Measurements from ENCODE around the gene COX6A2.

DNA sequence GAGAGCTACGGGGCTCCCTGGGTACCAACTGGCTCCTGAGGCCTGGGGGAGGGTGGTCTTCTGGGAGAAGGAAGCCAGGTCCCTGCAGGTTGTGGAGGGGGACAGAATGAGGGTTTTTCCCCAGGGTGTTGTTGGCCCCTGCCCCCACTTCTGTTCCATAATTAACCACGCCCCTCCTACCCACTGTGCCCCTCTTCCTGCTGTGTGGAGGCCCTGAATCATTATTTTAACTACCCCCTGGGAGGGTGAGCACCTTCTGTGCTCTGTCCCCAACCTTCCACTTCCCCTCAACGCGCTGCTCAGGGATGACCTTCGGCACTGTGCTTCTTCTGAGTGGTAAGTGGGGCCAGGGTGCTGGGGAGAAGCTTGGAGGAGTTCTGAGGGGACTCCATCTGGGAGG lies 35.1 kb downstream of the COX6A2 start, which contains the start of gene ITGAD:
- TF ChIP-seq, protein P1, sequence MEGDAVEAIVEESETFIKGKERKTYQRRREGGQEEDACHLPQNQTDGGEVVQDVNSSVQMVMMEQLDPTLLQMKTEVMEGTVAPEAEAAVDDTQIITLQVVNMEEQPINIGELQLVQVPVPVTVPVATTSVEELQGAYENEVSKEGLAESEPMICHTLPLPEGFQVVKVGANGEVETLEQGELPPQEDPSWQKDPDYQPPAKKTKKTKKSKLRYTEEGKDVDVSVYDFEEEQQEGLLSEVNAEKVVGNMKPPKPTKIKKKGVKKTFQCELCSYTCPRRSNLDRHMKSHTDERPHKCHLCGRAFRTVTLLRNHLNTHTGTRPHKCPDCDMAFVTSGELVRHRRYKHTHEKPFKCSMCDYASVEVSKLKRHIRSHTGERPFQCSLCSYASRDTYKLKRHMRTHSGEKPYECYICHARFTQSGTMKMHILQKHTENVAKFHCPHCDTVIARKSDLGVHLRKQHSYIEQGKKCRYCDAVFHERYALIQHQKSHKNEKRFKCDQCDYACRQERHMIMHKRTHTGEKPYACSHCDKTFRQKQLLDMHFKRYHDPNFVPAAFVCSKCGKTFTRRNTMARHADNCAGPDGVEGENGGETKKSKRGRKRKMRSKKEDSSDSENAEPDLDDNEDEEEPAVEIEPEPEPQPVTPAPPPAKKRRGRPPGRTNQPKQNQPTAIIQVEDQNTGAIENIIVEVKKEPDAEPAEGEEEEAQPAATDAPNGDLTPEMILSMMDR (IDR thresholded peaks at IDR 0.05) = no peak
- TF ChIP-seq POLR2A (IDR thresholded peaks at IDR 0.05) = no peak

All from adrenal gland (tissue), 5 donors.